Neutrophil (primary cell): ENCODE results near the gene INPP5A.

Experiments
- H3K27ac ChIP-seq: fragments of 200-600 bp; sonication (generic); 2 replicates; pipeline ENCODE4 v1.5.1; 2016; ENCODE audit warnings: mild to moderate bottlenecking, moderate library complexity
- H3K27me3 ChIP-seq: fragments of 200-600 bp; sonication (generic); 2 replicates; pipeline ENCODE4 v1.6.0; 2016; ENCODE audit warnings: mild to moderate bottlenecking
- H3K36me3 ChIP-seq: fragments of 200-600 bp; sonication (generic); 2 replicates; pipeline ENCODE4 v1.5.1; 2017
- H3K4me1 ChIP-seq, 2 experiments: fragments of 200-600 bp in 1 of 2; sonication (generic) in 1 of 2; 1 replicate in 1 of 2; 2 replicates in 1 of 2; pipeline versions ENCODE4 v1.5.1 to v1.6.1; 2013 to 2016; ENCODE audit warnings: low read depth in 1 of 2, low read length in 1 of 2, mild to moderate bottlenecking in 1 of 2, moderate library complexity in 1 of 2; ENCODE audit not compliant: control insufficient read depth in 1 of 2, insufficient read depth in 1 of 2
- H3K4me3 ChIP-seq, 2 experiments: fragments of 200-600 bp in 1 of 2; sonication (generic) in 1 of 2; 1 replicate in 1 of 2; 2 replicates in 1 of 2; pipeline ENCODE4 v1.5.1; 2013 to 2016; ENCODE audit warnings: low read depth in 1 of 2, low read length in 1 of 2, mild to moderate bottlenecking in 1 of 2, moderate library complexity in 1 of 2
- H3K9me3 ChIP-seq: fragments of 200-600 bp; sonication (generic); 2 replicates; pipeline ENCODE4 v1.5.1; 2016
- CTCF ChIP-seq: fragments of 200-600 bp; sonication (generic); IDR thresholded peaks from 2 replicates; pipeline ENCODE4 v1.5.1; 2016; ENCODE audit warnings: antibody characterized with exemption

Gene INPP5A

GRCh38 chr10:132723330-132723970 is 185.9 kb downstream of the INPP5A start:
- Histone ChIP-seq H3K27me3 (no peaks in the 10 kb centered on the region), H3K36me3 (peaks cover 41% of the 10 kb centered on the region), H3K4me1 (peaks cover 8 to 10% of the 10 kb centered on the region in 2 experiments), H3K27ac (no peak overlapping the region), H3K4me3 (no peak overlapping the region), H3K9me3 (no peaks in the 10 kb centered on the region)
- no peak for TF ChIP-seq CTCF

DNA sequence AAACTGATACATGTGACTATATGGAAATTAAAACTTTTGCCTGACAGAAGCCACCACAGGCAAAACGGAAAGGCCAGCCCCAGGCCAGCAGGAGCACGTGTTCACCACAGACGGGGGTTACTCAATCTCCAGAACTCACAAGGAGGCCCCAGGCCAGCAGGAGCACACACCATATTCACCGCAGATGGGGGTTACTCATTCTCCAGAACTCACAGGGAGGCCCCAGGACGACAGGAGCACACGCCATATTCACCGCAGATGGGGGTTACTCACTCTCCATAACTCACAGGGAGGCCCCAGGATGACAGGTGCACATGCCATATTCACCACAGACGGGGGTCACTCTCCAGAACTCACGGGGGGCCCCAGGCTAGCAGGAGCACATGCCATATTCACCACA is 186.9 kb downstream of the INPP5A start:
- no peak for TF ChIP-seq CTCF
- peaks cover 51% of the 10 kb centered on the region for H3K36me3 ChIP-seq
- H3K27ac ChIP-seq = no peak overlapping the region
- peaks cover 8 to 10% of the 10 kb centered on the region in 2 experiments for H3K4me1 ChIP-seq
- H3K4me3 ChIP-seq = no peak overlapping the region
- no peaks in the 10 kb centered on the region for H3K9me3 ChIP-seq
- H3K27me3 ChIP-seq = no peaks in the 10 kb centered on the region

DNA sequence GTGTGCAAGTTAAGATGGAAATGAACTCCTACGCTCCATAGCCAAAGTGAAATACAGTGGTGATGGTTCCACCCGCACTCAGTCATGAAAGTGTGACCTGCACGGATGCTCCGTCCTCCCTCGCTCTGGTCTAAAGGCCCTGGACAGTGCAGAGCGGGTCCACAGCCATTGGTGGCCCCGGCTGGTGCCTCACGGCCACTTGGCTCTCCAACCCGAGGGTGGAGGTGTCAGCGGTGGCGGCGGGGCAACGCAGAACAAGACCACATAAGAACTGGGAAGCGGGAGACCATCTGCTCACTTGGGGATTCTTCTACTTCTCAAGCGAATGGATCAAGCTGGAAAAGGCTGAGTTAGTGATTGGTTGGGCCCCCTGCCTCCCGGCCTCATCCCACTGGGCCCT is 187.6 kb downstream of the INPP5A start:
- no peaks in the 10 kb centered on the region for H3K9me3 ChIP-seq
- TF ChIP-seq CTCF = no peak
- no peak overlapping the region for H3K4me3 ChIP-seq
- no peak overlapping the region for H3K27ac ChIP-seq
- peaks cover 58% of the 10 kb centered on the region for H3K36me3 ChIP-seq
- no peaks in the 10 kb centered on the region for H3K27me3 ChIP-seq
- H3K4me1 ChIP-seq = peaks cover 8 to 10% of the 10 kb centered on the region in 2 experiments

DNA sequence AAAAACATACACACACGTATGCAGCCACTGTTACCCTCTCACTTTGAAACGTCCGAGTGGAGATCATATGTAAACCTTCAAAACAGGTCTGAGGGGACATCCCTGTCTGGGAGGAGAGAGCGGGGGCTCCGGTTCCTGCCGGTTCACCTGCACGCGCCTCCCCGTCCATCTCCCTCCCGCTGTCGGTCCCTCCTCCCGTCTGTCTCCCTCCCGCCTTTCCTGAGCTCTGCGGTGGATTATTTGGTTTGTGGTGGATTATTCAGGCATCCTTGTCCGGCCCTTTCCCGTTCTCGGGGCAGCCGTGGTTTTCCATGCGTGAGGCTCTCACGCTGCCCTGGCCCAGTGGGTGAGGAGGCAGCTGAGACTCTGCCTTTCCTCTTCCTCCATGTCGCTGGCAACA is 188.6 kb downstream of the INPP5A start:
- Histone ChIP-seq H3K27me3 (no peaks in the 10 kb centered on the region), H3K27ac (no peak overlapping the region), H3K36me3 (peaks cover 68% of the 10 kb centered on the region), H3K4me1 (peaks cover 8 to 10% of the 10 kb centered on the region in 2 experiments), H3K4me3 (no peak overlapping the region), H3K9me3 (no peaks in the 10 kb centered on the region)
- no peak for TF ChIP-seq CTCF

GRCh38 chr10:132726951-132727350 is 189.4 kb downstream of the INPP5A start:
- Histone ChIP-seq H3K36me3 (peaks cover 72% of the 10 kb centered on the region), H3K9me3 (no peaks in the 10 kb centered on the region), H3K27me3 (no peaks in the 10 kb centered on the region), H3K27ac (no peak overlapping the region), H3K4me3 (no peak overlapping the region), H3K4me1 (peaks cover 8 to 10% of the 10 kb centered on the region in 2 experiments)
- no peak for TF ChIP-seq CTCF
